D721Med (cell line): Measurements from ENCODE around the gene ATP8B1.
A peak's percentile ranks its signal among the peaks of the same experiment; 100 is the strongest.

Source experiments
- DNase-seq: peaks from one replicate; pipeline ENCODE4 v3.0.0; 2011; ENCODE audit warnings: low spot score; ENCODE audit not compliant: insufficient read length
- FAIRE-seq: peaks from 2 replicates; lab custom pipeline; 2011; peaks lifted over from hg19 to GRCh38; lab: Jason Lieb, UNC
- TF ChIP-seq, protein P1 (sequence below): IDR thresholded peaks from 2 replicates; pipeline ENCODE4 v1.5.1; 2012; ENCODE audit warnings: mild to moderate bottlenecking, control low read depth; ENCODE audit not compliant: insufficient read depth; ENCODE audit errors: missing control alignments

ATP8B1 gene

DNA sequence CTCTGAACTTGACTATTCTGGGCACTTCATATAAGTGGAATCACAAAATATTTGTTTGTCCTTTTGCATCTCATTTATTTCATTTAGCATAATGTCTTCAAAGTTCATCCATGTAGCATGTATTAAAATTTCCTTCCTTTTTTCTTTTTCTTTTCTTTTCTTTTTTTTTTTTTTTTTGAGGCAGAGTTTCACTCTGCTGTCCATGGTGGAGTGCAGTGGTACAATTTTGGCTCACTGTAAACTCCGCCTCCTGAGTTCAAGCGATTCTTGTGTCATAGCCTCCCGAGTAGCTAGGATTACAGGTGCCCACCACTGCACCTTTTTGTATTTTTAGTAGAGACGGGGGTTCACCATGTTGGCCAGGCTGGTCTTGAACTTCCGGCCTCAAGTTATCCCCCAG is 11.9 kb downstream of the ATP8B1 start:
- TF ChIP-seq, protein P1, sequence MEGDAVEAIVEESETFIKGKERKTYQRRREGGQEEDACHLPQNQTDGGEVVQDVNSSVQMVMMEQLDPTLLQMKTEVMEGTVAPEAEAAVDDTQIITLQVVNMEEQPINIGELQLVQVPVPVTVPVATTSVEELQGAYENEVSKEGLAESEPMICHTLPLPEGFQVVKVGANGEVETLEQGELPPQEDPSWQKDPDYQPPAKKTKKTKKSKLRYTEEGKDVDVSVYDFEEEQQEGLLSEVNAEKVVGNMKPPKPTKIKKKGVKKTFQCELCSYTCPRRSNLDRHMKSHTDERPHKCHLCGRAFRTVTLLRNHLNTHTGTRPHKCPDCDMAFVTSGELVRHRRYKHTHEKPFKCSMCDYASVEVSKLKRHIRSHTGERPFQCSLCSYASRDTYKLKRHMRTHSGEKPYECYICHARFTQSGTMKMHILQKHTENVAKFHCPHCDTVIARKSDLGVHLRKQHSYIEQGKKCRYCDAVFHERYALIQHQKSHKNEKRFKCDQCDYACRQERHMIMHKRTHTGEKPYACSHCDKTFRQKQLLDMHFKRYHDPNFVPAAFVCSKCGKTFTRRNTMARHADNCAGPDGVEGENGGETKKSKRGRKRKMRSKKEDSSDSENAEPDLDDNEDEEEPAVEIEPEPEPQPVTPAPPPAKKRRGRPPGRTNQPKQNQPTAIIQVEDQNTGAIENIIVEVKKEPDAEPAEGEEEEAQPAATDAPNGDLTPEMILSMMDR = no peak
- FAIRE-seq = no peak
- DNase-seq = no peak

DNA sequence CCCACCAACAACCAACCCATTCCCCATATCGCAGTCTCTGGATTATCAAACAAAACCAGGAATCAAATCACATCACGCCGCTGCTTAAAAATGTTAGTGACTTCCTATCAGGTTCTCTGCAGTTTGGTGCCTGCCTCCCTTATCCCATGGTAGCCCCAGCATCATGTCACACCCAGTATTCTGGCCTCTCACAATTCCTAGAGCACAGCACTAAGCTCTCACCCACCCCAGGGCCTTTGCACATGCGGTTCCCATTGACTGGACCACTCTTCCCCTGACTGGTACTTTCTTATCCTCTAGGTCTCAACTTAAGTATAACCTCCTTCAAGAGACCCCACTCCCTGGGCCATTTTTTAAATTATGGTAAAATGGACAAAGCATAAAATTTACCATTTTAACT is 12.8 kb downstream of the ATP8B1 start:
- TF ChIP-seq, protein P1 = no peak
- no peak for FAIRE-seq
- DNase-seq = no peak

DNA sequence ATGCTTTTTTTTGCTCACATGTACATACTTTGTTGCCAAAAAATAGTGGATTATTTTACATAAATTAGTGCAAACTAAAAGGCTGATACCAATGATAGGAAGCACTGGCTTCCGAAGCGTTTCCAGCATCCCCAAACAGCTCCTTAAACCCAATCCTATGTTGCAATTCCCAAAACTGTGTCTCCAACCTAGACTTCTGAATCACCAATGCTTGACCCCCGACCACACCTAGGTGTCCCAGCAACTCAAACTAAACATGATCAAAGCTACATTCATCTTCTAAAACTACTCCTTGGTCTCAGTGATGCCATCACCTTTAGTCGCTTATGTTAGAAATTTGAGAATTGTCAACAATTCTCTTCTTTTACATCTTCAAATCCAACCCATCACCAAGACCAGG is 13.4 kb downstream of the ATP8B1 start:
- DNase-seq (no peak), FAIRE-seq (peak; percentile 91)
- TF ChIP-seq, protein P1 = no peak

DNA sequence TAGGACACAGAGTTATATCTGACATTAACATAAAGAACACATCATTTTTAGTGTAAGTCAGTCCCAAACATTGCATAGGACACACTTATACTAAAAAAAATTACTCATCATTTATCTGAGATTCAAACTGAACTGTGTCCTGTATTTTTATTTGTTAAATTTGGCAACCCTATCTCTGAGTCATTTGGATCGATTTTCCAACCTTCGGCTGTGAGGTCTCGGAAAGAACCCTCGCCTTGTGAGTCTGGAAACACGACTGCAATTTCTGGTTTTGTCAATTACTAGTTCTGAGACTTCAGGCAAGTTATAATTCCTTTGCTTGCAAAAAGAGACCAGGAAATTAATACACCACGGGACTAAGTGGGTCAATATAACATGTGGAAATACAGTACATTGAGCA is 14.0 kb downstream of the ATP8B1 start:
- no peak for DNase-seq

DNA sequence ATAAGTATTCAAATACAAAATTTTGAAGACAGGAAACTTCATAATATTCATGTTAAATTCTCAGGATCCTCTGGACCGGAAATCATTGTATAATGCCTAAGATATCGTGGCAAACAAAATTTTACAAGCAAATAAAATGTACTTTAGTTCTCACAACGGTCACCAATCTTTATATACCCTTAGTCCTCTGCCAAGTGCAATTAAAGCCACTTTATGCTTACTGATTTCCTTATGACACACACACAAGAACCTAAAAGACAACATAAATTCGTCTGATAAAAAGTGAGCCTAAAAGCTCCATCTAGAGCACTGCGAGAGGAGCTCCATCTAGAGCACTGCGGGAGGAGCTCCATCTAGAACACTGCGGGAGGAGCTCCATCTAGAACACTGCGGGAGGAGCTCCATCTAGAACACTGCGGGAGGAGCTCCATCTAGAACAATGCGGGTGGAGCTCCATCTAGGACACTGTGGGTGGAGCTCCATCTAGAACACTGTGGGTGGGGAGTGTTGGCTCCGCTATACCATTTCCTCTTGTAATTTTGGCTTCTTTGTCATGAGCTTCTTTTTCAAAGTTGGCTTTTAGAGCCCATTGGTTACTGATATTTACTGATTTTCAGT is 15.9 kb downstream of the ATP8B1 start:
- no peak for DNase-seq
- no peak for FAIRE-seq
- TF ChIP-seq, protein P1 = no peak

More for the DNA sequence above, 14.0 kb downstream of the ATP8B1 start:
- TF ChIP-seq, protein P1 = no peak
- FAIRE-seq = peak; percentile 80

DNA sequence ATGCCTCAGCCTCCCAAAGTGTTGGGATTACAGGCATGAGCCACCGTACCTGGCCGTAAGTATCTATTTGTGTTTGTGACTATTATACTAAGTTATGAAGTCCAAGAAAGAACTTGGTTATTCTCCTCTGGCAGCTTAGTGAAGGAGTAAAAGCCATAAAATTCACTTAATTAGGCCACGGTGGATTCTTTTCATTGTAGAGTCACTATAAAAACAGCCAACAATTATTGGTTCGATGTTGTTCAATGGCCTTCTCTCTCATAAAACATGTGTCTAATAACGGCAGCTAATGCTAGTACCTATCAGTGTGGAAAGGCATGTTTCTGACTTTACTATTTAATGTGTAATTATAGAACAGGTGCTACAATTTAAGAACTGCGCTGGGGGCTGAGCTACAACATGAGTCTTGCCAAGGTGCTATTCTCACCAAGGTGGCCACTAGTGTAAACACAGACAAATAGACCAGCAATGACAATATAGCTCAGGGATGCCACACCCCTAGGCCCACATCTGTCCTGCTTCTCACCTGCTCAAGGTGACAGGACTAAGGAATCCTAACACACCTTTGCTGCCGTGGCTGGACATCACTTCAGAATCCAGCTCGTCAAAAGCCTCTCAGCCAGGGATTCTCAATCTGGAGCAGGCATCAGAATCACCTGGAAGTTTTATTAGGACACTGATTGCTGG is 17.2 kb downstream of the ATP8B1 start:
- FAIRE-seq (peak; percentile 91), DNase-seq (no peak)
- TF ChIP-seq, protein P1 = no peak

DNA sequence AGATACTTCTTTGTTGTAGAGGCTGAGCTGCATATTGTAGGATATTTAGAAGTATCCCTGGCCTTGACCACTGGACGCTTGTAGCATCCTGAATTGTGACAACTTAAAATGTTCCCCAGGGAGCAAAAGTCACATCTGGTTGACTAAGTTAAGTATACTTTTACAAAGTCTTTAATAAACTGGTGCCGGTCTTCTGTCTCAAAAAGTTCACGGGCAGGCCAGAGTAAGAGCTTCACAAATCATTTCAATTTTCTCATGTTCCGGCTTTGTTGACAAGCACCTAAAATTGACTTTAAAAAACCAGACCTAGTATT is 18.4 kb downstream of the ATP8B1 start:
- DNase-seq (no peak), FAIRE-seq (no peak)
- TF ChIP-seq, protein P1 = no peak
